GM12801 (cell line): ENCODE data around the gene CDK14.

ENCODE experiments used
- CTCF ChIP-seq: IDR thresholded peaks from one replicate; pipeline ENCODE4 v1.5.1; 2011; ENCODE audit warnings: control low read depth; ENCODE audit not compliant: insufficient read length; ENCODE audit errors: extremely low read depth

CDK14 gene

GRCh38 chr7:91249506-91250233 lies 653.5 kb downstream of the CDK14 start:
- TF ChIP-seq CTCF, result no peak

GRCh38 chr7:91250706-91251105 lies 654.6 kb downstream of the CDK14 start:
- no peak for TF ChIP-seq CTCF

- TF ChIP-seq CTCF, result no peak
Observed at GRCh38 chr7:91251877-91252276, 655.8 kb downstream of the CDK14 start.
